ENCODE data around the gene GSE1.

DNA sequence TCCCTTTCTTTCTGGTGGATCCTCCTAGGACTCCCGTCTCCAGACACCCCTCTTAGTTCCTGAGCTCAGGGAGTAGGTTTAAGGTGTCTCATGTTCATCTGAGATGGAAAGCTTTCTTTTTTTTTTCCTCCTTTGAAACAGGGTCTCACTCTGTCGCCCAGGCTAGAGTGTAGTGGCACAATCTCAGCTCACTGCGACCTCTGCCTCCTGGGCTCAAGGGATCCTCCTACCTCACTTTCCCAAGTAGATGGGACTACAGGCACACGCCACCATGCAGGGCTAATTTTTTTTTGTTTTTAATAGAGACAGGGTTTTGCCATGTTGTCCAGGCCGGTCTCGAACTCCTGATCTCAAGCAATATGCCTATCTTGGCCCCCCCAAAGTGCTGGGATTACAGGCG, 3.6 kb upstream of the GSE1 start:
- TF ChIP-seq, protein P1, sequence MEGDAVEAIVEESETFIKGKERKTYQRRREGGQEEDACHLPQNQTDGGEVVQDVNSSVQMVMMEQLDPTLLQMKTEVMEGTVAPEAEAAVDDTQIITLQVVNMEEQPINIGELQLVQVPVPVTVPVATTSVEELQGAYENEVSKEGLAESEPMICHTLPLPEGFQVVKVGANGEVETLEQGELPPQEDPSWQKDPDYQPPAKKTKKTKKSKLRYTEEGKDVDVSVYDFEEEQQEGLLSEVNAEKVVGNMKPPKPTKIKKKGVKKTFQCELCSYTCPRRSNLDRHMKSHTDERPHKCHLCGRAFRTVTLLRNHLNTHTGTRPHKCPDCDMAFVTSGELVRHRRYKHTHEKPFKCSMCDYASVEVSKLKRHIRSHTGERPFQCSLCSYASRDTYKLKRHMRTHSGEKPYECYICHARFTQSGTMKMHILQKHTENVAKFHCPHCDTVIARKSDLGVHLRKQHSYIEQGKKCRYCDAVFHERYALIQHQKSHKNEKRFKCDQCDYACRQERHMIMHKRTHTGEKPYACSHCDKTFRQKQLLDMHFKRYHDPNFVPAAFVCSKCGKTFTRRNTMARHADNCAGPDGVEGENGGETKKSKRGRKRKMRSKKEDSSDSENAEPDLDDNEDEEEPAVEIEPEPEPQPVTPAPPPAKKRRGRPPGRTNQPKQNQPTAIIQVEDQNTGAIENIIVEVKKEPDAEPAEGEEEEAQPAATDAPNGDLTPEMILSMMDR (IDR thresholded peaks at IDR 0.05), result no peak
- no peak for TF ChIP-seq NR3C1 (CRISPR knock-in tag; conservative IDR thresholded peaks at IDR 0.05; ENCODE audit: low read depth)
- TF ChIP-seq, protein P2, sequence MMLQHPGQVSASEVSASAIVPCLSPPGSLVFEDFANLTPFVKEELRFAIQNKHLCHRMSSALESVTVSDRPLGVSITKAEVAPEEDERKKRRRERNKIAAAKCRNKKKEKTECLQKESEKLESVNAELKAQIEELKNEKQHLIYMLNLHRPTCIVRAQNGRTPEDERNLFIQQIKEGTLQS (CRISPR knock-in tag; conservative IDR thresholded peaks at IDR 0.05), result no peak
- no peak for TF ChIP-seq ETV6 (CRISPR knock-in tag; IDR thresholded peaks at IDR 0.05)
- TF ChIP-seq ELF4 (CRISPR knock-in tag; IDR thresholded peaks at IDR 0.05; ENCODE audit: low read depth), result no peak
